Aorta (tissue), 5 donors: ENCODE results near the gene PCDHB6. TPM values are rescaled to one million over a fixed set of nuclear protein-coding genes. Genes with fewer than 3 reads are reported as not detected.
"Not testable (repeated sequence)": the region's sequence is repeated elsewhere in the genome, so short reads cannot be mapped to it uniquely, and the experiment has no call there.

Experiments
- ATAC-seq: fragments of 200-7000 bp; cut with Tn5 transposase; one replicate; pipeline ENCODE4 v1.9.1; 2022; ENCODE audit warnings: moderate library complexity; ENCODE audit not compliant: low FRiP score
- DNase-seq, 2 donors: peaks; one replicate each; pipeline ENCODE4 v3.0.0-alpha.2; 2020
- H3K27ac ChIP-seq, 2 donors: one replicate each; pipeline ENCODE4 v1.5.1; 2013; ENCODE audit warnings: low read length in 2 of 2, mild to moderate bottlenecking in 2 of 2, moderate library complexity in 2 of 2, control low read depth in 1 of 2, inconsistent platforms in 1 of 2, low read depth in 1 of 2
- H3K27me3 ChIP-seq, 2 donors: one replicate each; pipeline ENCODE4 v1.6.1; 2013; ENCODE audit warnings: control low read depth in 1 of 2, low read length in 1 of 2, mild to moderate bottlenecking in 1 of 2, moderate library complexity in 1 of 2; ENCODE audit not compliant: insufficient read depth in 2 of 2, control insufficient read depth in 1 of 2
- H3K36me3 ChIP-seq, 2 donors: one replicate each; pipeline ENCODE4 v1.6.1; 2013; ENCODE audit warnings: control low read depth in 1 of 2, low read length in 1 of 2, mild to moderate bottlenecking in 1 of 2; ENCODE audit not compliant: insufficient read depth in 2 of 2, control insufficient read depth in 1 of 2
- H3K4me1 ChIP-seq, 2 donors: one replicate each; pipeline ENCODE4 v1.6.1; 2013; ENCODE audit warnings: low read length in 2 of 2, control low read depth in 1 of 2, mild to moderate bottlenecking in 1 of 2, moderate library complexity in 1 of 2; ENCODE audit not compliant: insufficient read depth in 2 of 2, control insufficient read depth in 1 of 2
- H3K4me3 ChIP-seq, 2 donors: one replicate each; pipeline ENCODE4 v1.5.1; 2013; ENCODE audit warnings: low read length in 2 of 2, control low read depth in 1 of 2, mild to moderate bottlenecking in 1 of 2
- H3K9me3 ChIP-seq: one replicate; pipeline ENCODE4 v1.6.1; 2013; ENCODE audit warnings: mild to moderate bottlenecking, low read length; ENCODE audit not compliant: control insufficient read depth
- WGBS, 2 donors: extraction: QIAGEN DNeasy Blood & Tissue Kit; methylation state at CpG; one replicate each; pipeline ENCODE4 v1.1.7; 2013; 5-methylcytosine and 5-hydroxymethylcytosine counted together
- intact Hi-C, 2 donors: fragments of 100-400 bp; cut with DNase I; formaldehyde crosslinking; loops; one replicate each; pipeline versions ENCODE4 v1.14.2 to v1.15.0; 2022
- polyA plus RNA-seq, 2 donors: library from polyadenylated mRNA; stranded (reverse); fragments of 200-250 nt; gene quantifications; one replicate each; pipeline ENCODE4 v1.2.3, GENCODE V29; 2013
- total RNA-seq, 2 donors: library from RNA; stranded (reverse); fragmentation: NEBNext Ultra II Directional; extraction: Animal tissue kit (Norgen Biotek cat#: 25700); gene quantifications; one replicate each; pipeline ENCODE4 v1.2.1, GENCODE V29; 2021
- donor health status: healthy with polysubstance abuse.
- donor health status: Bipolar disorder and iron deficiency.
- donor health status: DM: no; HTN: no; CAD: no.
- donor health status: DM: no; HTN: no; CAD: no.
- donor health status: DM: yes; HTN: yes; CAD: no.

PCDHB6 gene
- total and polyA plus RNA-seq, 4 donors: 0.63 to 2.7 (median 2.3) TPM

- H3K27me3 ChIP-seq: not testable (repeated sequence)
Observed at GRCh38 chr5:141177577-141178191, 27.8 kb downstream of the PCDHB6 start, which contains the start of gene PCDHB8. TSS of gene PCDHB8 (plus strand) at chr5:141177790. CDS start at chr5:141178035, 245 bp downstream.

DNA sequence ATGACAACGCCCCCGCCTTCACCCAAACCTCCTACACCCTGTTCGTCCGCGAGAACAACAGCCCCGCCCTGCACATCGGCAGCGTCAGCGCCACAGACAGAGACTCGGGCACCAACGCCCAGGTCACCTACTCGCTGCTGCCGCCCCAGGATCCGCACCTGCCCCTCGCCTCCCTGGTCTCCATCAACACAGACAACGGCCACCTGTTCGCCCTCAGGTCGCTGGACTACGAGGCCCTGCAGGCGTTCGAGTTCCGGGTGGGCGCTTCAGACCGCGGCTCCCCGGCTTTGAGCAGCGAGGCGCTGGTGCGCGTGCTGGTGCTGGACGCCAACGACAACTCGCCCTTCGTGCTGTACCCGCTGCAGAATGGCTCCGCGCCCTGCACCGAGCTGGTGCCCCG, 29.5 kb downstream of the PCDHB6 start:
- not testable (repeated sequence) for H3K4me1 ChIP-seq, H3K27me3 ChIP-seq, H3K4me3 ChIP-seq, ATAC-seq, H3K36me3 ChIP-seq, H3K27ac ChIP-seq, DNase-seq
- intact Hi-C loops: loop anchor here in 1 of 2 donors (10.0 kb wide), 1 partner anchor 385 kb away; no protein-coding TSS in a partner anchor
- H3K9me3 ChIP-seq: peaks cover 22% of the 10 kb centered on the region
- WGBS, 2 donors: 27 to 40% methylated on average over 24 to 35 of the region's 39 CpGs

More at GRCh38 chr5:141177577-141178191, 27.8 kb downstream of the PCDHB6 start, which contains the start of gene PCDHB8:
- intact Hi-C loops: loop anchor here in 1 of 2 donors (10.0 kb wide), 1 partner anchor 387 kb away; no protein-coding TSS in a partner anchor
- DNase-seq, ATAC-seq, H3K4me3 ChIP-seq, H3K4me1 ChIP-seq, H3K36me3 ChIP-seq, H3K27ac ChIP-seq: not testable (repeated sequence)
- H3K9me3 ChIP-seq: peaks cover 20% of the 10 kb centered on the region
- 22 to 30% methylated on average over 14 to 16 of the region's 18 CpGs for WGBS, 2 donors

DNA sequence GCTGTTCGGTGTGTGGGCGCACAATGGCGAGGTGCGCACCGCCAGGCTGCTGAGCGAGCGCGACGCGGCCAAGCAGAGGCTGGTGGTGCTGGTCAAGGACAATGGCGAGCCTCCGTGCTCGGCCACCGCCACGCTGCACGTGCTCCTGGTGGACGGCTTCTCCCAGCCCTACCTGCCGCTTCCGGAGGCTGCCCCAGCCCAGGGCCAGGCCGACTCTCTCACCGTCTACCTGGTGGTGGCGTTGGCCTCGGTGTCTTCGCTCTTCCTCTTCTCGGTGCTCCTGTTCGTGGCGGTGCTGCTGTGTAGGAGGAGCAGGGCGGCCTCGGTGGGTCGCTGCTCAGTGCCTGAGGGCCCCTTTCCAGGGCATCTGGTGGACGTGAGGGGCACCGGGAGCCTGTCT, 30.0 kb downstream of the PCDHB6 start:
- intact Hi-C loops: loop anchor here in 1 of 2 donors (10.0 kb wide), 1 partner anchor 385 kb away; no protein-coding TSS in a partner anchor
- H3K27ac ChIP-seq, H3K4me3 ChIP-seq, H3K36me3 ChIP-seq, H3K4me1 ChIP-seq, H3K27me3 ChIP-seq, ATAC-seq, DNase-seq: not testable (repeated sequence)
- WGBS, 2 donors: 16 to 32% methylated on average over 22 to 32 of the region's 32 CpGs
- H3K9me3 ChIP-seq: peaks cover 21% of the 10 kb centered on the region

GRCh38 chr5:141180313-141180712, 30.5 kb downstream of the PCDHB6 start:
- Histone ChIP-seq H3K27me3 (no peaks in the 10 kb centered on the region), H3K27ac (no peak overlapping the region), H3K4me1 (no peaks in the 10 kb centered on the region), H3K4me3 (no peak overlapping the region), H3K36me3 (no peaks in the 10 kb centered on the region), H3K9me3 (peaks cover 21% of the 10 kb centered on the region)
- ATAC-seq (no peak), DNase-seq (no peak)
- WGBS, 2 donors: 35 to 52% methylated on average over 1 of the region's 1 CpG
- intact Hi-C loops: no loop called here

GRCh38 chr5:141182248-141182647, 32.4 kb downstream of the PCDHB6 start, which contains the start of gene PCDHB16:
TSS of gene PCDHB16 (plus strand) at chr5:141182387. CDS start at chr5:141182560, 173 bp downstream.
- Histone ChIP-seq H3K27me3 (no peaks in the 10 kb centered on the region), H3K4me3 (peak within 1 kb of the TSS in 1 of 2 donors; percentile 6), H3K4me1 (no peaks in the 10 kb centered on the region), H3K9me3 (peaks cover 26% of the 10 kb centered on the region), H3K36me3 (no peaks in the 10 kb centered on the region), H3K27ac (no peak within 1 kb of the TSS)
- 4 to 10% methylated on average over 13 of the region's 13 CpGs for WGBS, 2 donors
- no peak for DNase-seq
- ATAC-seq: no peak
- intact Hi-C loops: no loop called here

GRCh38 chr5:141184117-141184855, 34.4 kb downstream of the PCDHB6 start:
- DNase-seq, H3K36me3 ChIP-seq, H3K27me3 ChIP-seq, H3K27ac ChIP-seq, intact Hi-C loops, H3K4me1 ChIP-seq, H3K4me3 ChIP-seq, ATAC-seq: not testable (repeated sequence)
- peaks cover 25% of the 10 kb centered on the region for H3K9me3 ChIP-seq
- 28 to 31% methylated on average over 21 to 60 of the region's 69 CpGs for WGBS, 2 donors

DNA sequence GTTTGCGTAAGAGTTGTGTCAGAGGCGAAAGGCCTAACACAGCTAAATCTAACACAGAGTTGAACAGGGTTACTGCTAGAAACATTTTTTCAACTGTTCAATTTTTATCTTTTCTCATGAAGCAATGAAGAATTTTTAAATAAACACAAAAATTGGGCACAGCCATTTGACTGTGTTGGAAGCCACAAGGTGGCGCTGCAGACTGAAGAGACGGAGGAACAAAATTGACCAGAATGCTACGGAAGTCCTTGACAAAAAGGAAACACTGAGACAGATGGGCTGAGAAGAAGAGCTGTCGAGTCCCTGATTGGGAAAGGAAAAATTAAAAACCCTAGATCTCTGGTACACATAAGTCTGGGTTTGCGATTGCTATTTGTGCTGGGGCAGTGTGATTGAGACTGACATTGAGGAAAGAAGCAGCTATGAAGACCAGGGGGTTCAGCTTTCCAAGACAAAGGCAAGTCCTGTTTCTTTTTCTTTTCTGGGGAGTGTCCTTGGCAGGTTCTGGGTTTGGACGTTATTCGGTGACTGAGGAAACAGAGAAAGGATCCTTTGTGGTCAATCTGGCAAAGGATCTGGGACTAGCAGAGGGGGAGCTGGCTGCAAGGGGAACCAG, 37.1 kb downstream of the PCDHB6 start, which contains the start of gene PCDHB9:
Gene PCDHB9 (plus strand): TSS at position 265 of the 616 bp plus-strand sequence. CDS start 158 bp downstream, at position 423.
- intact Hi-C loops: no loop called here
- H3K27me3 ChIP-seq: no peaks in the 10 kb centered on the region
- no peaks in the 10 kb centered on the region for H3K36me3 ChIP-seq
- no peak within 1 kb of the TSS for H3K4me3 ChIP-seq
- no peak within 1 kb of the TSS for H3K27ac ChIP-seq
- DNase-seq: no peak
- H3K4me1 ChIP-seq: no peaks in the 10 kb centered on the region
- WGBS, 2 donors: 15 to 19% methylated on average over 9 of the region's 9 CpGs
- H3K9me3 ChIP-seq: peaks cover 21% of the 10 kb centered on the region
- no peak for ATAC-seq

- H3K4me3 ChIP-seq, H3K4me1 ChIP-seq, H3K27ac ChIP-seq, intact Hi-C loops, H3K27me3 ChIP-seq, DNase-seq, ATAC-seq, H3K36me3 ChIP-seq: not testable (repeated sequence)
- H3K9me3 ChIP-seq: peaks cover 19% of the 10 kb centered on the region
- WGBS, 2 donors: 22 to 32% methylated on average over 16 to 34 of the region's 37 CpGs
Observed at GRCh38 chr5:141188682-141189081, 38.8 kb downstream of the PCDHB6 start.
